Activated CD4-positive, alpha-beta T cell treated with anti-CD3 and anti-CD28 coated beads, Interleukin-2, amount 50 U/mL, for 4 hours (primary cell): ENCODE measurements around the gene ANKRD65.
"Not testable (repeated sequence)": the region's sequence is repeated elsewhere in the genome, so short reads cannot be mapped to it uniquely, and the experiment has no call there.

Experiments used
- DNase-seq, 2 experiments: peaks; one replicate each; pipeline ENCODE4 v3.0.0-alpha.2; 2020

ANKRD65 gene

DNA sequence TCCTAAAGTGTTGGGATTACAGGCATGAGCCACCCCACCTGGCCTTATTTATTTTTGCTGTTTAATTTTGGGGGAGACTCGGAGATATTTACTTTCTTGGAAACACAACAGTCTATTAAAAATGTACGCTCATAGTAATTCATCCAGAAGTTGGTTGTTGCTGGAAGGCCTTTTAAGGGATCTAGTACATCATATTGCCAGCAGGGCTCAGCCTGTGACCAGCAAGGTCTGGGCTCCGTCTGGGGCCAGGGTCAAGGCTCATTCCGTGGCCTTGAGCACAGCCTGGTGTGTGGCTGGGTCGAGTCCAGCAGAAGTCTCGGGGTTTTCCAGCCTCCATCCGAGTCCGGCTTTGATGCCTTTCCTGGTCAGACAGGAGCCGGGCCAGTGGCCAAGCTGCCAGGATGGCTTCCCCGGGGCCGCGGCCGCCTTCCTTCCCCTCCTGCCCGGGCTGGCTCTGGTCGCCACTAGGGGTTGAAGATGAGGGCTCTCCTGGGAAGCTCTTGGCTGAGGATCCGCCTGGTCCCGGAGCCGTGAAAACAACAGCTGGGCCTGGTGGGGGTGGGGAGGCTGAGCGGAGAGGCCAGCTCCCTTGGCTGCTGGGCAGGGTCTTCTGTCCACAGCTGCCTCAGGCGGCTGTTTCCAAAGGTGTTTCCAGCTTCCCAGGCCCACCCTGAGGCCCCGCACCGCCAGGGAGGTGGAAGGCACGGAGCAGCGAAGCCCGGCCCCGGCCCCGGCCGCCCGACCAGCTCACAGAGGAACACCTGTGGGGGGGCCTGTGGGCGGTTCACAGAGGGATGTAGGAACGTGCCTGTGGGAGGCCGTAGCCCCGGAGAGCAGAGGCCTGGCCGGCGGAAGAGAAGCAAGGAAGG, 9.3 kb upstream of the ANKRD65 start:
- no peak for DNase-seq

DNA sequence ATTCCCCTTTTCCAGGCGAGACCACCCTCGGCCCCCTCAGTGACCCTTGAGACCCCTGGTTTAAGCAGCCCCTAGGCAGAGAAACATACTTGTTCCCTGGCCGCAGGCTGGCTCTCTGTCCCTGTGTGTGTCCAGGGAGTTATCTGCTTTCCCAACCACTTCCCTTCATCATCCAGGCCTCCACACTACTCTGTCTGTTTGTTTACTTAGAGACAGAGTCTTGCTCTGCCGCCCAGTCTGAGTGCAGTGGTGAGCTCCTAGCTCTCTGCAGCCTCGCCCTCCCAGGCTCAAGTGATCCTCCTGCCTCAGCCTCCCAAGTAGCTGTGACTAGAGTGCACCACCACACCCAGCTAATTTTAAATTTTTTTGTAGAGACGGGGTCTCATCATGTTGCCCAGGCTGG, 8.6 kb upstream of the ANKRD65 start:
- no peak for DNase-seq

GRCh38 chr1:1428967-1429366, 7.9 kb upstream of the ANKRD65 start:
- not testable (repeated sequence) for DNase-seq

DNA sequence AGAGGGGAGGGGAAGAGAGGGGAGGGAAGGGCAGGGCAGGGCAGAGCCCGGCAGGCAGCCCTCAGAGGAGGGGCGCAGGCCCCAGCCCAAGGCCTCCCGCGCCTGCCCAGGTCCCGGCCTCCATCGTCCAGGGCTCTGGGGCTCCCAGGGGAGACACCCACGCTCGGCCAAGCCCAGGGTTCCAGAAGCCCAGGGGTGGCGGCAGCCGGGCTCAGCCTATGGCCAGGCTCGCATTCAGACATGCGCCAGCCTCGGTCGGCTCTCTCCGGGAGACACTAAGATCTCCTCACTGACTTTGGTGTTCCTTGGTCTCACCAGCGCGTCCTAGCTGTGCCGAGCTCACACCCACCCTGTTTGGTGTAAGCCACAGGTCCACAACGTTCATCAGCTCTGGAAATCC, 7.1 kb upstream of the ANKRD65 start:
- no peak for DNase-seq

GRCh38 chr1:1427820-1428148, 6.7 kb upstream of the ANKRD65 start:
- no peak for DNase-seq

DNA sequence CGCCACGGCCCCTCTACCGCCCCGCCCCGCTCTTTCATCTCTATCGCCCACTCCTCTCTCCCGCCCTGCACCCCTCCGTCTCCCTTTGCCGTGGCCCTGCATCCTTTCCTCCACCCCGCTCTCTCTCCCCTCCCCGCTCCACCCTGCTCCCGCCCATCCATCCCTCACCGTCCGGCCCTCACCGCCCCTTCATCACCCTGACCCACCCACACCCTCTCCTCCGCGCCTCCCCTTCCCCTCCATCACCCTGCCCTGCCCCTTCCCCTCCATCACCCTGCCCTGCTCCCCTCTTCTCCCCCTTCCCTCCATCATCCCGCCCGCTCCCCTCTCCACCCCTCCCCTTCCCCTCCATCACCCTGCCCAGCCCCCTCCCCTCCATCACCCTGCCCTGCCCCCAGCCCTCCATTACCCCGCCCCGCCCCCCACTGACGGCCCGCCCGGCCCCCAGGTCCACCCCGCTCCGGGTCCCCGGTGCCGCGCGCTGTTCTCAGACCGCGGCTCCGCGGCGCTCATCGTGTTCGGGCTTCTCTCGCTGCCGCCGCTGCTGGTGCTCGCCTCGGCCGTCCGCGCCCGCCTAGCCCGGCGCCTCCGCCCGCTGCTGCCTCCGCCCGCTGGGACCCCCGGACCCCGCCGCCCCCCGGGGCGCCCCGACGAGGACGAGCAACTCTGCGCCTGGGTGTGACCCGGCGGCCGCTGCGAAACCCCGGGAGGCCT, 6.2 kb upstream of the ANKRD65 start:
- no peak for DNase-seq

GRCh38 chr1:1426496-1427105, 5.5 kb upstream of the ANKRD65 start:
- DNase-seq, result no peak

DNA sequence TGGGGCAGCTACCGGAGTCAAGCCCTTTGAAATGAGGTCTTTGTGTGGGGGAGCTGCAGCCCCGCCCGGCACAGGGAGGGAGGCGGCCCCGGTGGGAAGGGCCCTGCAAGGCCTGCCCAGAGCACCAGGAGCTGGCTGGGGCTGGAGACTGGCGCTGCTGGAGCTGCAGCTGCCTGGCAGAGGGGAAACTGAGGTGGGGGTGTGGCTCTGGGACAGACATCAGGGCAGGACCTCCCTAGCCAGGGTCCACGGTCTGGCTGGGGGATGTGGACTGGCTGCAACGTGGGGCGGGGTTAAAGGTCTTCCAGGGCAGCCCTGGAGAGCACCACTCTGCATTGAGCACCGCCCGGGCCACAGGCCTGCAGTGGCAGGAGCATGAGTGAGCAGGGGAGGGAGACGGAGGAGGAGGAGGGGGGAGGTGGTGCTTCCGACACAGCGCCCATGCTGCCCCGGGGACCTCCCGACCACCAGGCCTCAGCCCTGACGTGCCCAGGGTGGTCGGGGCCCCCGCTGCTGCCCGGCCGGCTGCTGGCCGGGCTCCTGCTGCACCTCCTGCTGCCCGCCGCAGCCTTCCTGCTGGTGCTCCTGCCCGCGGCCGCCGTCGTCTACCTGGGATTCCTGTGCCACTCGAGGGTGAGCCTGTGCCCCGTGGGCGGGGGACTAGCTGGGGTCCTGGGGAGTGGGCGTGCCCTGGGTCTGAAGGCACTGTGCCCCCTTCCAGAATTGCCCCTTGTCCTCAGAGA, 4.8 kb upstream of the ANKRD65 start:
- DNase-seq, result no peak

DNA sequence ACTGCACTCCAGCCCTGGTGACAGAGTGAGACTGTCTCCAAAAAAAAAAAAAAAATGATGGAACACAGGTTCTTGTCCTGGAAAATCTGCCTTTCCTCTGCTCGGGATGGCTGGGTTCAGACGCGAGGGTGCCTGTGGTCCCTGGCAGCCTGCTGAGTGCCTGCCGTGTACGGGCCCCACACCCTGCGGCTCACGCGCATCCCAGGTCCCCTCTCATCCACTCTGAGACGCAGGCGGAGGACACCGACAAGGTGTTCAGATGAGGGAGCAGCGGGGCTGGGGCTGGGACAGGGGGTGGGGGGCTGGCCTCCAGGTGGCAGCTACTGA, 4.3 kb upstream of the ANKRD65 start:
- DNase-seq, result no peak

DNA sequence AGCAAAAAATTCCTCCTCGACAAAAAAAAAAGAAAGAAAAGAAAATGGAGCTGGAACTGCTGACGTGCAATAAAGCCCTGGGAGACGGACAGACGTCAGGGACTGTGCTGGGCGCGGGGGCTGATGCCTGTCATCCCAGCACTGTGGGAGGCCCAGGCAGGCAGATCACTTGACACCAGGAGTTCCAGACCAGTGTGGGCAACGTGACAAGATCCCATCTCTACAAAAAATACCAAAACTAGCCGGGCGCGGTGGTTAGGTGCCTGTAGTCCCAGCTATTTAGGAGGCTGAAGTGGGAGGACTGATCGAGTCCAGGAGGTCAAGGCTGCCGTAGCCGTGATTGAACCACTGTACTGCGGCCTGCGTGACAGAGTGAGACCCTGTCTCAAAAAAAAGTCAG, 3.6 kb upstream of the ANKRD65 start:
- no peak for DNase-seq

- DNase-seq, result no peak
Measured at GRCh38 chr1:1423245-1423597, 2.1 kb upstream of the ANKRD65 start.

DNA sequence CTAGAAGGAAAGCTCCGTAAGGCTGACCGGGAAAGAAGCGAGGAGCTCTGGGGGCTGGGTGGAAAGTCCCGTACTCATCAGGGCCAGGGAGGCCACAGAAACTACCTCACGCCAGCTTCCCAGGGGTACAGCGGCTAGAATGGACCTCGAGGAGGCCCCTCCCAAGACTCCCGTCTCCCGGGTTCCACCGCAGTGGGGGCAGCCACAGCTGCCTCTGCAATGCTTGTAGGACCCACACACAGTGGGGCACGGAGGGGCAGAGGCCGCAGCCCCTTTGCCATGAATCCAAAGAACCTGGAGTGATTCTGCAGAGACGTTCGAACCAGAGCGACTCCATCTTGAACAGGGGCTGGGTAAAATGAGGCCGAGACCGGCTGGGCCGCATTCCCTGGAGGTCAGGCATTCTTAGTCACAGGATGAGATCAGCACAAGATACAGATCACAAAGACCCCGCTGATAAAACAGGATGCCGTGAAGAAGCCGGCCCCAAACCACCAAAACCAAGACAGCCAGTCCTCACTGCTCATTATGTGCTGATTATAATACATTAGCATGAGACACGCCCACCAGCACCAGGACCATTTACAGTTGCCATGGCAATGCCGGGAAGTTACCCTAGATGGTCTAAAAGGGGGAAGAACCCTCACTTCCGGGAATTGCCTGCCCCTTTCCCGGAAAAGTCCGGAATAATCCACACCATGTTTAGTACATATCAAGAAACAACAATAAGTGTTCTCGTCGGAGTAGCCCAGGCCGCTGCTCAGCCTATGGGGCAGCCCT, 1.6 kb upstream of the ANKRD65 start:
- no peak for DNase-seq

DNA sequence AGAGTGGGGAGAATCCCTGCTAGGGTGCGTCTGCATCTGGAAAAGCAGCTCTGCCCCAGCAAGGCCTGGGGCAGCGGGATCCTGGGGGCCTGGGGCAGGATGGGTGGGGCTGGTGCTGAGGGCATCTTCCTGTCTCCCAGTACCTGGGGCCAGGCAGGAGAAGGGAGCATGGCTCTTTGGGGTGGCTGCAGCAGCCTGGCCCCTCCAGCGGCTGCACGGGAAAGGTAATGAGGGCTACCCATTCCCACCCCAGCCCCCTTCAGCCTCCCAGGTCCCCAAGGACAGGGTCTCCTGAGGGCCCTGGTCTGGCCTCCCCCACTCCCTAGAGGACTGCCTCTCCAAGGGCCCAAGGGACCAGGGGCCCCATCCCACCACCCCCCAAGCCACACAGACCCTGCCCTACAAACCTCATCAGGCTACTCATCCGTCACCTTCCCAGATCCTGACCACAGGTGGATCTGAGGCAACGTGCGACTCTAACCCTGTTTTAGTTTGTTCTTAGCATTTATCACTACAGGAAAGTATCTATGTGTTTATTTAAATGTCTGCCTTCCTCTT, 910 bp upstream of the ANKRD65 start:
- DNase-seq, result no peak

GRCh38 chr1:1420654-1421141, 378 bp downstream of the ANKRD65 start:
- no peak for DNase-seq

DNA sequence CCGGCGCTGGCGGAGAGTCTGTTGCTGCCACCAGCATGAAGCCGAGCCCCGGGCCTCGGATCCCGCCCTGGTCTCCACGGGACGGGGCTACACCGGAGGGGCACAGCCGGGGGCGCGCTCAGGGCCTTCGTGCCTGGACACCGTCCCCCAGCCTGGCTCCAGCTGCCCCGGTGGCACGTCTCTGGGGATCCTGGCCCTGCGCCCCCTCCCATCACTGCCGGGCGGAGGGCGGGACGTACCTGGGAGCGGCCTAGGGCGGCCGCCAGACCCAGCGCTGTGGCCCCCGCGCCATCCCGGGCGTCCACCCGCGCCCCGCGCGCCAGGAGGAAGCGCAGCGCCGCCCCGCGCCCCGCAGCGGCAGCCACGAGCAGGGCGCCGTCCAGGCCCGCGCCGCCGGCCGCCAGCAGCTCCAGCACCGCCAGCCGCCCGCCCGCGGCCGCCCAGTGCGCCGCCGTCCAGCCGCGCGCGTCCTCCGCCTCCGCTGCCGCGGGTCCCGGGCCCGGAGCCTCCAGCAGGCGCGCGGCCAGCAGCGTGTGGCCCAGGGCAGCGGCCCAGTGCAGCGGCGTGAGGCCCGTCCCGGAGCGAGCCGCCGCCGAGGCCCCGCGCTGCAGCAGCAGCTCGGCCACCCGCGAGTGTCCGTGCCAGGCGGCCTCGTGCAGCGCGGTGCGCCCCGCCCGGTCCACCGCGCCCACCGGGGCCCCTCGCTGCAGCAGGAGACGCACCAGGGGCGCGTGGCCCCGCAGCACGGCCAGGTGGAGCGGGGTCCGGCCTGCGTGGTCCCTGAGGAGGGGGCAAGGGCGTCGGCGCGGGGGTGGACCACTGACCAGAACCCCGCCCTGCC, 1.0 kb downstream of the ANKRD65 start:
- no peak for DNase-seq

DNA sequence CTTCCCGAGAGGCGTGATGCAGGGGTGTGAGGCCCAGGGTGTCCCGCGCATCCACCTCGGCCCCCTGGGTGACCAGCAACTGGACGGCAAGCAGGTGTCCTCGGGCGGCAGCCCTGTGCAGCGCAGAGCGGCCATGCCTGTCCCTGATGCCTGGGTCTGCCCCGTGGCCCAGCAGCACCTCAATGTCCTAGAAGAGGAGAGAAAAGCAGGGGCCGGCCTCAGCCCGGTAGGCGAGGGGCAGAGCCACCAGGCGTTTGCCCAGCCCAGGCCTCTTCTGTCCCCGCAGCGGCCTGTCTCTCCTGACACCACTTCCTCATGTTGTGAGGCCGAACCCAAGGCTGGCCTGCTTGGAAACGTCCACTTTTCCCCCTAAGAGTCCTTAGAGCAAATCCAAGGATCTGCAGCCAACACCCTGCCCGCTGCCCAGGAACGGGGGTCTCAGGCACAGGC, 1.7 kb downstream of the ANKRD65 start:
- no peak for DNase-seq

DNA sequence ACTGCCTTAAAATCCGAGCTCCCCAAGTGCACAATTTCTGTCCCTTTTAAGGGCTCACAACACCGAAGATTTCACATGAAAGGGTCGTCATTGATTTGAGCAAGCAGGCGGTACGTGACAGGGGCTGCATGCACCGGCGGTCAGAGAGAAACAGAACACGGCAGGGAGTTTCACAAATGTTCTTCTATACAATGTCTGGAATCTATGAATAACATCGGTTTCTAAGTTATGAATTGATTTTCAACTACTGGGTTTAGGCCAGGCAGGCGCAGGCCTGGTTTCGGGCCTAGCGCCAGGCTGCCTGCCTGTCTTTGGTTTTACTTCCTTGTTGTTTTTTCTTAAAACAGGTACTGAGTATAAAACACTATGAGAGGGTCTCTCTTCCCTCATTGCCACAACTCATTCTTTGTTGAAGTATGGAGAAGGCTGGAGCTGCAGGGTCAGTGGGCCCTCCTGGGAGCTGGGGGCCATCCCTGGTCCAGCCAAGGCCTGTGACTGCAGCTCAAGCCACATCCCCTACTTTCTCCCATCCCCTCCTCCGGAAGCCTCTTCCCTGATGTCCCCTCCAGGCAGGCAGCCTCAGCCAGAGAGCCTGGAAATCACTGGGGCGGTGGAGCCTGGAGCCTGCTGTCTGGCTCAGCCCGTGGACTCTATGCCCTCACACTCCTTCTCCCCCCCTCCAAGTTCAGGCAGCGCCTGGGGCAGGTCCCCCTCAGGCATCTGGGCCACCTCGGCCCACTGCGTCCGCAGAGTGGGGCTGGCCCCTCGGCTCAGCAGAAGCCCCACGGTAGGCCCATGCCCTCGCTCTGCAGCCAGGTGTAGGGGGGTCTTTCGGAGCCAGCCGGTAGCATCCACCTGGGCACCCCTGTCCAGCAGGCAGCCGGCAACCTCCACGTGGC, 2.4 kb downstream of the ANKRD65 start:
- no peak for DNase-seq

DNA sequence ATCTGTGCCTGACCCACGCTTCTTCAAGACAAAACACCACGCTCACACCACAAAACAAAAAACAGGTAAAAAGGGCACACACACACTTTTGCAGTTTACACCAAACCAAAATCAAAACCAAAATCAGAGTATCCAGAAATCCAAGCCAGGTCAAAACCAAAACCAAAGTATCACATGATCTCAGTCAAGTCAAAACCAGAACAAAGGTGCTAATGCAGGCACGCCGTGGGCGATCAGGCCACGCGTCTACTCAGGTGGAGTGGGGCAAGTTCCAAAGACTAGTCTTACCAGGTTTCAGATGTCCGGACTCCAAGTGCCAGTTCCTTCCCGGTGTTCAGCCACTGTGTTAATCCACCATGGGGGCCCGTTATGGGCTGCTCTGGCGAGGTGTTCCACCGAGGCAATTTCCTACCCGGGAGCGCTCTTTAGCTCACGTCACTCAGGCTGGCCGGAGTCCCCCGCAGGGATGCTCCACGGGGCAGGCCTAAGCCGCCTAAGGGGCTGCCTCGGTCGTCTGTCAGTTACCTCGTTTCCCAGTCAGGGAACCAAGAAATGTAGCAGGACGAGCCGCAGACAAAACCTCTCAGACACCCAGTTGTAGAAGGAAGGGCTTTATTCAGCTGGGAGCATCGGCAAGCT, 3.1 kb downstream of the ANKRD65 start:
- not testable (repeated sequence) for DNase-seq

- DNase-seq, result not testable (repeated sequence)
Measured at GRCh38 chr1:1417396-1417795, 3.7 kb downstream of the ANKRD65 start.

DNA sequence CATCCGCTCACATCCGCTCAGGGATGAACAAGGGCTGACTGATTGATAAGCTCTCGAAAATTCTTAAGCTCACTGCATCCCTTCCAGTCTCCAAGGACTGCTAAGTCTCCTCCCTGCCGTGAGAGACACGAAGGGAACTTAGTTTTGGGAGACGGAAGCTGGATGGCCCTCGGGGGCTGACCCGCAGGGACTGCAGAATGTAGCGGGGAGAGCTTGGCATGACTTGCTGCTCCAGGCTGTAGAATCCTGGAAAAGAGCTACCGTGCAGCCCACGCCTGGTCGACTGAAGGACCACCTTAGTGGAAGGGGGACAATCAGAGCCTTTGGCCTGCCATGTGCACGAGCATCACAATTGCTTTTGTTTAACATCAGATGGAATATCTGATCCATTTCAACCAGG, 5.3 kb downstream of the ANKRD65 start:
- DNase-seq, result no peak
